ENCODE results near the gene MAPKAP1.

- TF ChIP-seq CTCF (IDR thresholded peaks at IDR 0.05; ENCODE audit: low read length), result no peak
- no peak for TF ChIP-seq EZH2 (IDR thresholded peaks at IDR 0.05; ENCODE audit: borderline replicate concordance, low read length)
Measured at GRCh38 chr9:125442452-125442851, 264.6 kb downstream of the MAPKAP1 start.
